Esophagus squamous epithelium (tissue), 4 donors: ENCODE results near the gene MMS19.

Experiments
- CTCF ChIP-seq, 6 experiments: fragments of 450-650 bp in 4 of 6; fragments of 200-600 bp in 2 of 6; sonication (generic) in 2 of 6; IDR thresholded peaks; one replicate each; pipeline ENCODE4 v1.5.1; 2016 to 2019; ENCODE audit warnings: antibody characterized with exemption in 6 of 6, mild to moderate bottlenecking in 4 of 6, moderate library complexity in 4 of 6
- POLR2A ChIP-seq, 4 donors: fragments of 450-650 bp; IDR thresholded peaks; one replicate each; pipeline ENCODE4 v1.6.1; 2017; ENCODE audit warnings: antibody characterized with exemption in 4 of 4, mild to moderate bottlenecking in 4 of 4, moderate library complexity in 3 of 4

GRCh38 chr10:97445357-97445721, 52.9 kb downstream of the MMS19 start:
- TF ChIP-seq POLR2A (IDR thresholded peaks at IDR 0.05) (no peak), CTCF (IDR thresholded peaks at IDR 0.05) (no peak)
